NCI-H128 (cell line): ENCODE measurements around the gene MSRB3.

ENCODE experiments used
- DNase-seq: peaks from one replicate; lab custom pipeline; 2025; ENCODE audit not compliant: unreplicated experiment; lab: John Stamatoyannopoulos, UW

The MSRB3 gene

DNA sequence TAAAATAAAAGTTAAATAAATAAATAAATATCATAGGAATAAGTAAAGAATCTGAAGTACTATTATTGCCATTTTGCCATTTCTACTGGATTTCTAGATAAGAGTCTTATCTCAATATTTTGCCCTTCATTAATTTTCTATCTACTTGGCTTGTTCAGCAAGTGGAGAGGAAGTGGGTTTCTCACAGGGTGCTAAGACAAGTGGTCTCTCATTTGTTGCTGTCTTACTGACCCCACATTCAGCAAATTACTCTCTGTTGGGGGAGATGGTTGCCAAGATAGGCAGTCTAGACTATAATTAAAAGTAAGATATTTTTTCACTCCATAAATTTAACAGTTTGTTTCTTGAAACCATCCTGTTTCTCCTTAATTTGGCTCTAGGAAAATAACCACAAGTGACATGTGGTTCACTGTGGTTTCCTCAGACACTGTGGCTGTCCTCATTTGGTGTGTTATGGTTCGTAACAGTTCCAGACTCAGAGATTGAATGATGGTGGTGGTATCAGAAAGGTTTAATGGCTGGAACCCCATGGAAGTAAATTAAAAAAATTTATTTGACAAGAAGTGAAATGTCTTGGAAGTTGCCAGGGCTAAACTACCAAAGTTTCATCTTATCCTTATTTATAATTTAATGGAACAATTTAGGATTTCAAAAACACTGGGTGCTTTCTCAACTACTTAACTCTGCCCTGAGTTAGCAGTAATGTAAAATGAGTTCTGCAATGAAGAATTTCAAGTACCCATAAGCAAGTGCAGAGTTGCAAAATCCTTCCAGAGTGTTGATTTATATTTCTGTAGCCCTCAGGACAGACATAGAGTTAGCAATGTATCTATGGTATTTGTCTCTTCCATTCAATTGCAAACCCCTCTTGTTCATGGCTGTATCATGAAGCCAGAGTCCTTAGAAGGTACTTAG, 214.8 kb downstream of the MSRB3 start:
- no peak for DNase-seq

GRCh38 chr12:65493913-65494245, 215.4 kb downstream of the MSRB3 start:
- no peak for DNase-seq

DNA sequence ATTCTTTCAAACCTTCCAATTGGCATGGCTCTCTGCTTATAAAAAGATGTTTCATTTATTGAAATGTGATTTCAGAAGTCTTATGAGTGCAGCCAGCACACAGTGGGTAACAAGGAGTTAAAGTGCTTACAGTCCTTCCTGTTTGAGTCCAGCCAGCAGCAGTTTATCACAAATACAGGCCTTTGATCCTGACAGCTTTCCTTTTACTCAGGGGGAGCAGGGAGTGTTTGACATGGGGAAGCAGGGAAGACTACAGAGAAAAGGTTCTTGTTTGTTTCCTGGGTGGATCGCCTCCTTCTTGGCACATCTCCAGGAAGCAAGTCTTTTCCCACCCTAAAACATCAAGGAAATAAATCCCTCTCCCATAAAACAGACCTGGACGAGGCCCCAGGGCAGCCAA, 216.1 kb downstream of the MSRB3 start:
- no peak for DNase-seq

GRCh38 chr12:65495233-65495632, 216.8 kb downstream of the MSRB3 start:
- no peak for DNase-seq

DNA sequence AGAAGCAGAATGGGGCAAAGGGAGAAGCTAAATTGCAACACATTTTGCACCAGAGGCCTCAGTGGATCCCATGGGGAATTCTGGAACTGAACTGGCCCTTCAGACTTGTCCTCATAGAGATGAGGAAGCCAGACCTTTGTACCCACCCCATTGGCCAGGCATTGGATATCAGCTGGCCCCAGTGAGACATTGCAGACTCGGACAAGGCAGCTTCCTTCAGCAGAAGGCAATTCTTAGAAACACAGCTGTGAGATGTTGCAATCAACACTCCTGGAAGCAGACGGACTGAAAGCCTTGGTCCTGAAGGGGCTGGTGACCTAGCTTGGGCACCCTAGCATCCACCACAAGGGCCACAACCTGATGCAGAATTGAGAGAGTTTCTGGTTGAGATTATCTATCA, 218.1 kb downstream of the MSRB3 start:
- no peak for DNase-seq

GRCh38 chr12:65497660-65498059, 219.2 kb downstream of the MSRB3 start:
- DNase-seq = no peak

GRCh38 chr12:65499167-65499566, 220.7 kb downstream of the MSRB3 start:
- DNase-seq = no peak

- DNase-seq = no peak
Observed at GRCh38 chr12:65500091-65500900, 221.8 kb downstream of the MSRB3 start.

DNA sequence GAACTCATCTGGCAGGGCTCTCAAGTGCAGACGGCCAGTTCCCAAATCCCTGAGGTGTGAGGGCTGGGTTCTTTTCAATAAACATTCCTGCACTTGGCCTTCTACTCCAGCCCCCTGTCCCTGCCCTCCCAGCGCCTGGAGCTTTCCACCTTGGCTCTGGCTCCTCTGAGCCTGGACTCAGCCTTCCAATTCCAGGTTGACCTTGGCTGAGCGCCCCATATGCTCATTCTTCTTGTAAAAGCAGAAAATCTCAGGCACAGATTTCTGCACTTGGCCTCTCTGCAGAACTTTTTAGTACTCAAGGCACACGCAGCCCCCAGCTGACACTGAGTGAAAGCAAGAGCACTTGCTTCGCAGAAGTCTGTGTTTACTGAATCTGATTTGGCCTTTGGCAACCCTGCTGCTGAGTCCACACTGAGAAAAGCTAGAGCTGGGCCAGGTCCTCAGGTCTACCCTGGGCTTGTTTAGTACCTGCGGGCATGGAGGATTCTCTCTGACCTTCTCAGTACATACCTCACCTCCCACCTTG, 222.7 kb downstream of the MSRB3 start:
- DNase-seq = no peak

DNA sequence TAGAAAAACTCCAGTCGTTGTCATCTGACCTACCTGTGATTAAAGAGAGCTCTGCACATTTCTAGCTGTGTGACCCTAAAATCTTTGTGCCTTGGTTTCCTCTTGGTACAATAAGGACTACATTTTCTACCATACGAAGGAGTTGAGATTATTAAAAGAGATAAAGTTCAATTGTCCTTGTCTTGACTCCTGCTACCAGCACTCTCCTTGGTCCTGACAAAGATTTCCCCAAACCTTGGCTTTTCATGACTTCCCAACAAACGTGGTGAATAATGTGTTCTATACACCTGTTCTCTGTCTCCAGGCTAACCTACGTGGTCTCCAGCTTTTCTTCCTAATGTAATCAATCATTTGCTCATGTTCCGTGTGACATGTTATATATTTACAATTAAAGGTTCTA, 223.5 kb downstream of the MSRB3 start:
- no peak for DNase-seq

GRCh38 chr12:65504417-65504816, 225.9 kb downstream of the MSRB3 start:
- no peak for DNase-seq

GRCh38 chr12:65505386-65506121, 227.1 kb downstream of the MSRB3 start:
- DNase-seq = no peak

- DNase-seq = no peak
Observed at GRCh38 chr12:65508276-65509035, 230.0 kb downstream of the MSRB3 start.

DNA sequence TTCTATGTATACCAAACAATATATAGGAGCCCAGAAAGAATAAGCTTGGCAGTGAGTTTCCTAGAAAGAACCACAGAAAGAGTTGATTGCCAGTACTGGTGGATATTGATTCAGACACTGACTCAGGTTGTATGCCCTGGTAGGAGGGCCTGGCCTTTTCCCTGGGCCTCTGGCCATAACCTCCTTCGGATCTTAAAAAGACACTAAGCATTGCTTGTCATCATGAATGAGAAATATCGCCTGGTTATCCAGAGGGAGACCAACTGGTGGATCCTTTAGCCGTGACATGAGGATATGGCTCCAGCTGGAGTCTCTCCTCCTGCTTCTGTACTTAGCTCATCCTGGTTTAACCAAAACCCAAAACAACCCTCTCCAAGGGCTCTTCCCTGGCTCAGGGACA, 231.5 kb downstream of the MSRB3 start:
- DNase-seq = no peak

- no peak for DNase-seq
Observed at GRCh38 chr12:65510584-65511050, 232.1 kb downstream of the MSRB3 start.

- no peak for DNase-seq
Observed at GRCh38 chr12:65511134-65511834, 232.8 kb downstream of the MSRB3 start.

GRCh38 chr12:65511912-65512311, 233.4 kb downstream of the MSRB3 start:
- DNase-seq = no peak
